ENCODE measurements around the gene FER.

GRCh38 chr5:109003928-109004327 is 256.2 kb downstream of the FER start:
- TF ChIP-seq CTCF (IDR thresholded peaks at IDR 0.05; ENCODE audit: poor library complexity) (no peak), EZH2phosphoT487 (IDR thresholded peaks at IDR 0.05; ENCODE audit: low read depth, severe bottlenecking, unreplicated experiment) (no peak)
